ENCODE data around the gene UBTD1. TPM values are rescaled to one million over a fixed set of nuclear protein-coding genes. Genes with fewer than 3 reads are reported as not detected.

The UBTD1 gene
- total RNA-seq, 6 donors from 2014 or later, result 40.6 to 93.1 (median 67.3) TPM

DNA sequence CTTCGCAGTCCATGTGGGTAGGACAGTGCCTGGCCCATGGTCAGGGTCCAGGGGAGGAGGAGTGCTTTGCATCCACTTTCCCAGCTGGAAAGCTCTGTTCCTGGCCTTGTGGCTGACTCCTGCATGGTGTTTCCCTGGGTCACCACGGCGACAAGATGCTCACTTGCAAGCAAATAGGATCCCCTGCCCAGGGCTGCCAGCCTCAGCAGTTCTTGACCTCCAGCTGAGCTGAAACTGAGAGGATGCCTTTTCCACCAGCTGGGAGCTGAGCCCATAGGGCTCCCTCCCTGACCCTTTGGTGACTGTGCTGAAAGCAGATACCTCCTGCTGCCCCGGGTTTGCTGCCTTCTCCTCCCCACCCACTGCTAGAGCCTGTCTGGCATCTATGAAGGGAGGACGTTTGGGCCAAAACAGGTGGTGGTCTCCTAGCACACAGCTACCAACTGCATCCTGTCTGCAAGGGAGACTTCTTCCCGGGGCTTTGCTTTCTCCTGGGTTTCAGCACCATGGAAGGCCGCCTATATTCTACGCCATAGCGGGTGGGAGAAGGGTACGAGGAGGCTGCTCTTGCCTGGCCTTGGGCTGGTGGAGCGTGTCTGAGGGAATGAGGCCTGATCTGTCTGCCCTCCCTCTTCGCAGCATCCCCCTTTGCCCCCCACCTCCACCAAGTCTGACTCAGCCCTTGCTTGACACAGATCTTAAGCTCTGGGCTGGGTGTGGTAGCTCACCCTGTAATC is 34.4 kb downstream of the UBTD1 start:
- WGBS, 2 donors, result 90 to 96% methylated on average over 4 to 11 of the region's 12 CpGs
- Histone ChIP-seq H3K9me3 (no peaks in the 10 kb centered on the region), H3K27ac (peak overlapping the region in 1 of 4 donors; percentile 7), H3K4me3 (no peak overlapping the region), H3K27me3 (no peaks in the 10 kb centered on the region), H3K4me1 (no peaks in the 10 kb centered on the region), H3K36me3 (no peaks in the 10 kb centered on the region)
- ATAC-seq (ENCODE audit: low FRiP score in 2 of 2) (peak; percentile 14 to 46), DNase-seq (no peak)
- TF ChIP-seq EP300 (IDR thresholded peaks at IDR 0.05), result no peak
- TF ChIP-seq, protein P1, sequence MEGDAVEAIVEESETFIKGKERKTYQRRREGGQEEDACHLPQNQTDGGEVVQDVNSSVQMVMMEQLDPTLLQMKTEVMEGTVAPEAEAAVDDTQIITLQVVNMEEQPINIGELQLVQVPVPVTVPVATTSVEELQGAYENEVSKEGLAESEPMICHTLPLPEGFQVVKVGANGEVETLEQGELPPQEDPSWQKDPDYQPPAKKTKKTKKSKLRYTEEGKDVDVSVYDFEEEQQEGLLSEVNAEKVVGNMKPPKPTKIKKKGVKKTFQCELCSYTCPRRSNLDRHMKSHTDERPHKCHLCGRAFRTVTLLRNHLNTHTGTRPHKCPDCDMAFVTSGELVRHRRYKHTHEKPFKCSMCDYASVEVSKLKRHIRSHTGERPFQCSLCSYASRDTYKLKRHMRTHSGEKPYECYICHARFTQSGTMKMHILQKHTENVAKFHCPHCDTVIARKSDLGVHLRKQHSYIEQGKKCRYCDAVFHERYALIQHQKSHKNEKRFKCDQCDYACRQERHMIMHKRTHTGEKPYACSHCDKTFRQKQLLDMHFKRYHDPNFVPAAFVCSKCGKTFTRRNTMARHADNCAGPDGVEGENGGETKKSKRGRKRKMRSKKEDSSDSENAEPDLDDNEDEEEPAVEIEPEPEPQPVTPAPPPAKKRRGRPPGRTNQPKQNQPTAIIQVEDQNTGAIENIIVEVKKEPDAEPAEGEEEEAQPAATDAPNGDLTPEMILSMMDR (IDR thresholded peaks at IDR 0.05), result no peak
- TF ChIP-seq POLR2AphosphoS5 (IDR thresholded peaks at IDR 0.05), result no peak
- TF ChIP-seq POLR2A (IDR thresholded peaks at IDR 0.05), result no peak

DNA sequence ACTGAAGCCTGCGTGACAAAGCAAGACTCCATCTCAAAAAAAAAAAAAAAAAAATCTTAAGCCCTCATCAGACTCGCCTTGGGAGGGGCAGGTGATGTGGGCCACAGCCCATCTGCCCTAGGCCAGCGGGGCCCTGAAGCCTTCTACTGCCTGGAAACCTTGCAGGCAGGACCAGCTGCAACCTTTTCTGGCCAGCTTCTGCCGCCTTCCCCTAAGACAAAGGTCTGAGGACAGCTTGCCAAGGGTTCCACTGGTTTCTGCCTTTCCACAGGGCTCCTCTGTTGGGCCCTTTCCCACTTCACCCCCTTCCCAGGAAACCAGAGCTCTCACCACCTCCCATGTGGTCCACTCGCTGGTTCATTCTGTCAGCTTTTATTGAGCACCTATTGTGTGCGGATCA is 35.2 kb downstream of the UBTD1 start:
- TF ChIP-seq EP300 (IDR thresholded peaks at IDR 0.05) (no peak), POLR2AphosphoS5 (IDR thresholded peaks at IDR 0.05) (no peak), POLR2A (IDR thresholded peaks at IDR 0.05) (no peak)
- TF ChIP-seq, protein P1 (IDR thresholded peaks at IDR 0.05), result no peak
- H3K4me1 ChIP-seq, result peaks cover 0 to 4% (median 0%) of the 10 kb centered on the region in 4 donors
- H3K27me3 ChIP-seq, result no peaks in the 10 kb centered on the region
- H3K9me3 ChIP-seq, result no peaks in the 10 kb centered on the region
- DNase-seq (no peak), ATAC-seq (ENCODE audit: low FRiP score in 2 of 2) (no peak)
- WGBS, 2 donors, result 82 to 93% methylated on average over 6 of the region's 6 CpGs
- no peak overlapping the region for H3K4me3 ChIP-seq
- H3K27ac ChIP-seq, result no peak overlapping the region
- H3K36me3 ChIP-seq, result no peaks in the 10 kb centered on the region

DNA sequence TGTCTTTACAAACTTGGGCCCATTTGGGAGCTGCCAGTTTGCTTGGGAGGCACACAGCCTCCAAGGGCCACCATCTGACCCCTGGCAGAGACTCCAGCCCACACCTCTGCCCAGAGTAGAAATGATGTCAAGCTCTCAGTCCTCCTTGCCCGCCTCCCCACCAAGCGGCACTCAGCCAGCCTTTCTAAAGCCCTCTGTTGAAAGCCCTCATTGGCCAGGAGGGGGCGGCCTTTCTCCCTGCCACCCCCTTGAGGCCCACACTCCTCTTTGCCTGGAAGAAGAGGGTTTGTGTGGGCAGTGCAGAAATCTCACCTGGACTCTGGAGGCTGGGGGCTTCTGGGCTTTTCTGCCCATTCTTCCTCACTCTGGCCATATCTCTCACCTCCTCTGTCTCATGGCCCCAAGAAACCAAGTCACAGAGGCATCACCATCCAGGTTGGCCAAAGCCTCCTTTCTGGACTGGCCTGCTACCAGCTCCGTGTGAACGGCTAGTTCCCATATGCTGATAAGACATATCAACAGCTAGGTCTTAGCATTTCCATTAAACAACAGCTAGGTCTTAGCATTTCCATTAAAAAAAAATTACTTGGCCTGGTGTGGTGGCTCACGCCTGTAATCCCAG is 36.1 kb downstream of the UBTD1 start:
- H3K27ac ChIP-seq, result no peak overlapping the region
- TF ChIP-seq POLR2A (IDR thresholded peaks at IDR 0.05) (no peak), EP300 (IDR thresholded peaks at IDR 0.05) (no peak), POLR2AphosphoS5 (IDR thresholded peaks at IDR 0.05) (no peak)
- TF ChIP-seq, protein P1 (IDR thresholded peaks at IDR 0.05), result peak in 4 of 6 experiments; percentile 16 to 35 (median 27)
- H3K4me3 ChIP-seq, result no peak overlapping the region
- H3K27me3 ChIP-seq, result no peaks in the 10 kb centered on the region
- ATAC-seq (ENCODE audit: low FRiP score in 2 of 2) (peak in 1 of 2 donors; percentile 46), DNase-seq (peak in 1 of 2 donors; percentile 36)
- H3K36me3 ChIP-seq, result no peaks in the 10 kb centered on the region
- WGBS, 2 donors, result 80 to 89% methylated on average over 5 to 6 of the region's 6 CpGs
- no peaks in the 10 kb centered on the region for H3K9me3 ChIP-seq
- H3K4me1 ChIP-seq, result peaks cover 0 to 11% (median 6%) of the 10 kb centered on the region in 4 donors

- no peak overlapping the region for H3K4me3 ChIP-seq
- 86 to 93% methylated on average over 4 to 5 of the region's 5 CpGs for WGBS, 2 donors
- H3K4me1 ChIP-seq, result peaks cover 5 to 24% (median 23%) of the 10 kb centered on the region in 4 donors
- ATAC-seq (ENCODE audit: low FRiP score in 2 of 2) (no peak), DNase-seq (no peak)
- H3K9me3 ChIP-seq, result no peaks in the 10 kb centered on the region
- H3K27ac ChIP-seq, result no peak overlapping the region
- TF ChIP-seq, protein P1 (IDR thresholded peaks at IDR 0.05), result no peak
- TF ChIP-seq EP300 (IDR thresholded peaks at IDR 0.05) (no peak), POLR2A (IDR thresholded peaks at IDR 0.05) (no peak), POLR2AphosphoS5 (IDR thresholded peaks at IDR 0.05) (no peak)
- no peaks in the 10 kb centered on the region for H3K36me3 ChIP-seq
- H3K27me3 ChIP-seq, result no peaks in the 10 kb centered on the region
Observed at GRCh38 chr10:97537186-97537869, 38.6 kb downstream of the UBTD1 start.
